Ishikawa (cell line): ENCODE results near the gene SH3TC1.

Experiments
- CEBPB ChIP-seq: IDR thresholded peaks from 2 replicates; pipeline ENCODE4 v1.6.1; 2012
- CREB1 ChIP-seq: IDR thresholded peaks from 2 replicates; pipeline ENCODE4 v1.6.1; 2012; ENCODE audit warnings: low read depth
- EGR1 ChIP-seq: IDR thresholded peaks from 2 replicates; pipeline ENCODE4 v1.6.1; 2012
- EP300 ChIP-seq: IDR thresholded peaks from 2 replicates; pipeline ENCODE4 v1.6.1; 2012; ENCODE audit warnings: borderline replicate concordance
- FOXM1 ChIP-seq: IDR thresholded peaks from 2 replicates; pipeline ENCODE4 v1.6.1; 2012; ENCODE audit warnings: low read depth, borderline replicate concordance
- NFIC ChIP-seq: IDR thresholded peaks from 2 replicates; pipeline ENCODE4 v1.6.1; 2012
- RAD21 ChIP-seq: IDR thresholded peaks from 2 replicates; pipeline ENCODE4 v1.6.1; 2012; ENCODE audit warnings: low read depth
- REST ChIP-seq: IDR thresholded peaks from 2 replicates; pipeline ENCODE4 v1.6.1; 2012; ENCODE audit warnings: low read depth, mild to moderate bottlenecking
- TAF1 ChIP-seq: IDR thresholded peaks from 2 replicates; pipeline ENCODE4 v1.6.1; 2012; ENCODE audit warnings: low read depth, mild to moderate bottlenecking
- TCF12 ChIP-seq: IDR thresholded peaks from 2 replicates; pipeline ENCODE4 v1.6.1; 2012; ENCODE audit warnings: low read depth
- TEAD4 ChIP-seq: IDR thresholded peaks from 2 replicates; pipeline ENCODE4 v1.6.1; 2012
- YY1 ChIP-seq: IDR thresholded peaks from 2 replicates; pipeline ENCODE4 v1.6.1; 2012; ENCODE audit warnings: low read depth
- ZBTB7A ChIP-seq: IDR thresholded peaks from 2 replicates; pipeline ENCODE4 v1.6.1; 2012; ENCODE audit warnings: low read depth
- TF ChIP-seq, protein P1 (sequence below): IDR thresholded peaks from 2 replicates; pipeline ENCODE4 v1.6.1; 2012

DNA sequence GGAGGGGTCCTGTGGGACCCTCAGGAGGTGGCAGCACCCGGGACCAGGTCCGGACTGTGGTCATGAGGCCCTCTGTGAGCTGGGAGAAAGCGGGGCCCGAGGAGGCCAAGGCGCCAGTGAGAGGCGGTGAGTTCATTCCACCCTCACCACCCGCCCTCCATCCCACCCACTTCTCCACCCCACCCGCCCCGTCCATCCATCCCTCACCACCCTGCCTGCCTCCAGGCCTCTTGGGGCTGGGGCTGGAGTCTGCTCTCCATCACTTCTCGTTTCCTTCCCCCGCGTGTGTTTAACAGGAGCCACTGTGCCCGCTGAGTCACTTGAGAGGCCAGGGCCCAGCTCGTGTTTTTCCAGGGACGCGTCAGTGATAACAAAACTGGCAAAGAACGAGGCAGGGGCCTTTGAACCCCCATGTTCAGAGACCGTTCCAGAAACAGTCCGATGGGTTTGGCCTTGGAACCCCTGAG lies 6.2 kb downstream of the SH3TC1 start:
- no peak for TF ChIP-seq FOXM1
- no peak for TF ChIP-seq EGR1
- no peak for TF ChIP-seq REST
- no peak for TF ChIP-seq EP300
- TF ChIP-seq RAD21 = no peak
- no peak for TF ChIP-seq CEBPB
- no peak for TF ChIP-seq TAF1
- no peak for TF ChIP-seq YY1
- TF ChIP-seq ZBTB7A = no peak
- TF ChIP-seq, protein P1, sequence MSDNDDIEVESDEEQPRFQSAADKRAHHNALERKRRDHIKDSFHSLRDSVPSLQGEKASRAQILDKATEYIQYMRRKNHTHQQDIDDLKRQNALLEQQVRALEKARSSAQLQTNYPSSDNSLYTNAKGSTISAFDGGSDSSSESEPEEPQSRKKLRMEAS = no peak
- TF ChIP-seq TEAD4 = no peak
- no peak for TF ChIP-seq TCF12
- no peak for TF ChIP-seq NFIC
- no peak for TF ChIP-seq CREB1
